NCI-H345 treated with DMSO at 0.1 percent for 48 hours (cell line): ENCODE results near the gene AAGAB.
"Not testable (repeated sequence)": the region's sequence is repeated elsewhere in the genome, so short reads cannot be mapped to it uniquely, and the experiment has no call there.

Experiments
- DNase-seq: peaks from one replicate; lab custom pipeline; 2025; ENCODE audit not compliant: unreplicated experiment; lab: John Stamatoyannopoulos, UW

Gene AAGAB

DNA sequence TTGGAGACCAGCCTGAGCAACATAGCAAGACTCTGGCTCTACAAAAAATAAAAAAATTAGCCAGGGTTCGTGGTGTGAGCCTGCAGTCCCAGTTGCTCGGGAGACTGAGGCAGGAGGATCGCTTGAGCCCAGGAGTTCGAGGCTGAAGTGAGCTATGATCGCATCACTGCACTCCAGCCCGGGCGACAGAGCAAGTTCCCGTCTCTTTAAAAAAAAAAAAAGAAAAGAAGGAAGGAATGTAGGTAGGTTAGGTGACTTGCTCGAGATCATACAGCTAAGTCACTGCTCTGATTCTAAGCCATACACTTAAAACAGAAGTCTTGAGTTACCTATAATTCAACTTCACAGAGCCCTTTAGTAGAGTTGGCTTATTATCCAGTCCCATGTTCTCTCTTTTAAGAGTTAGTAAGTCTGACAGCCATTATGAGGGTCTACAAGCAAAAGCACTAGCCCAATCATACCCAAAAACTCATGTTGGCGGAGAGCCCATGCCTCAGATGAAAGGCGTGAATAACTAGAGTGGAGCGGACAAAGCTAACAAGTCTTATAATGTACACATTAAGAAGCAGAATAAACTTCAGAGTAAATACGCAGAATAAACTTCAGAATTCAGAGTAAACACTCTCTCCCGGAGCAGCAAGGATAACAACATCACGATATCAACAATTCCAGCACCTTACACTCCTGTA, 768 bp downstream of the AAGAB start:
- no peak for DNase-seq

DNA sequence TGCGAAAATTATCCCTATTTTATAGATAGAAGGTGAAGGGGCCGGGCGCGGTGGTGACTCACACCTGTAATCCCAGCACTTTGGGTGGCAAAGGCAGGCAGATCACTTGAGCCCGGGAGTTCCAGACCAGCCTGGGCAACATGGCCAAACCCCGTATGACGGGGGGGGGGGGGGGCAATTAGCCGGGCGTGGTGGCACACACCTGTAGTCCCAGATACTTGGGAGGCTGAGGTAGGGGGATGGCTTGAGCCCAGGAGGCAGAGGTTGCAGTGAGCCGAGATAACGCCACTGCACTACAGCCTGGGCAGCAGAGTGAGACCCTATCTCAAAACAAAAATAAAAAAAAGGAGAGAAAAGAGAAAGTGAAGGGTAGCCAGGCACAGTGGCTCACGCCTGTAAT, 1.4 kb downstream of the AAGAB start:
- DNase-seq: no peak

DNA sequence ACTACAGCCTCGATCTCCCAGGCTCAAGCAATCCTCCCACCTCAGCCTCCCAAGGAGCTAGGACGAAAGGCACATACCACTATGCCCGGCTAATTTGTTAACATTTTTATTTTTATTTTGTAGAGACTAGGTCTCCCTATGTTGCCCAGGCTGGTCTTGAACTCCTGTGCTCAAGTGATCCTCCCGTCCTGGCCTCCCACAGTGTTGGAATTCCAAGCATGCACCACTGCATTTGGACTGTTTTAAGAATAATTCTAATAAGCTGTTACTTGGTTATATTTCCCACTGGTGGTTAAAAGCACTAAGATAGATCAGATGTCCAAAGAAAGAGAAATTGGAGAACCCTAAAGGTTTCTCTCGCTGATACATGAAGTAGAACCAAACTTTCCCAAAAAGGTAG, 3.1 kb downstream of the AAGAB start:
- DNase-seq: no peak

DNA sequence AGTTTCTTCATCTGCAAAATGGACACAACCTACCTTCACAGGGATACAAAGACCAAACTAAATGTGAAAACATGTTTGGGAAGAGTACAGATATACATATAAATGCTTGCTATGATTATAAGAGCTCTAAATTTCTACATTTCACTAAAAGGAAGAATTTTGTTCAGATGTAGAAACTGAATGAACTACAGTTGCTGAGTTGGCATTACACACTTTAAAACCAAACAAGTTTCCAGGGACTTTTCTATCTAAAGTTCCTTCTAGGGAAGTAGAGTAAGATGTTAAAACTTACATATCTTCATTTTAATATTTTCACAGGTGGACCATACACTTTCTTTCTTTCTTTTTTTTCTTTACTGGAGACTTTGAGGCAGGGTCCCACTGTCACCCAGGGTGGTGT, 4.6 kb downstream of the AAGAB start:
- no peak for DNase-seq

DNA sequence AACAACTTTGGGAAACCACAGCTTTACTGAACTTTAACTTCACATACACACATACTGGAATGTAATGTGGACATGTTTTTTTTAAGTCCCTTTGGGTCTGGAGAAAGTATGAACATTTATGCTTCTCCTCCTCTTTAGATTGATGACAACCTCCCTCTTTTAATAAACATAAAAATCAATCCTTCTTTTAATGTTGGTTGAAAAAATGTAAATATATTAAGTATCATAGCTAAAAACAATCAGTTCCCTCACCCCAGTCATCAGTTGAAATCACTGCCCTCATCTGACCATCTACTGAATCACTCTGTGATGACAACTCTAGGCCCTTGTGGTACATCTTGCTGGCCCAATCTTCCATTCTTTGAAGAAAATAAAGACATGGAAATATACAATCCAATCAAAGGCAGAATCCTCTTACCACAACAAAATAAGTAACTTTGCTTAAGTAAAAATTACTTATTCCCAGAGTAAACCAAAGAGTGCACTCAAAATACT, 6.4 kb downstream of the AAGAB start:
- no peak for DNase-seq

DNA sequence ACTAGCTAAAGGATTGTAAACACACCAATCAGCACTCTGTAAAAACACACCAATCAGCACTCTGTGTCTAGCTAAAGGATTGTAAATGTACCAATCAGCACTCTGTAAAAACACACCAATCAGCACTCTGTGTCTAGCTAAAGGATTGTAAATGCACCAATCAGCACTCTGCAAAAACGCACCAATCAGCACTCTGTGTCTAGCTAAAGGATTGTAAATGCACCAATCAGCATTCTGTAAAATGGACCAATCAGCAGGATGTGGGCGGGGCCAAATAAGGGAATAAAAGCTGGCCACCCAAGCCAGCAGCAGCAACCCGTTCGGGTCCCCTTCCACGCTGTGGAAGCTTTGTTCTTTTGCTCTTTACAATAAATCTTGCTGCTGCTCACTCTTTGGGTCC, 7.9 kb downstream of the AAGAB start:
- not testable (repeated sequence) for DNase-seq

DNA sequence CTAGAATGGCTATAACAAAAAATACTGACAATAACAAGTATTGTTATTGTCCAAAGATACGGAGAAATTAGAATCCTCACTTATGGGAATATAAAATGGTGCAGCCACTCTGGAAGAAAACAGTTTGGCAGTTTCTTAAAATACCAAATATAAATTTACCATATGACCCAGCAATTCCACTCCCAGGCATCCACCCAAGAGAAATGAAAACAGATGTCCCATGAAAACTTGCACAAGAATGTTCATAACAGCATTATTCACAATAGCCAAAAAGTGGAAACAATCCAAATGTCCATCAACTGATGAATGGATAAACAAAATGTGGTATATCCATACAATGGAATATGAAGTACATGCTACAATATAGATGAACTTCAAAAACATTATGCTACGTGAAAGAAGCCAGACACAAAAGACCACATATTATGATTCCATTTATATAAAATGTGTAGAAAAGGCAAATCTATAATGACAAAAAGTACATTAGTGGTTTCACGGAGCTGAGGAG, 9.4 kb downstream of the AAGAB start:
- DNase-seq: no peak

DNA sequence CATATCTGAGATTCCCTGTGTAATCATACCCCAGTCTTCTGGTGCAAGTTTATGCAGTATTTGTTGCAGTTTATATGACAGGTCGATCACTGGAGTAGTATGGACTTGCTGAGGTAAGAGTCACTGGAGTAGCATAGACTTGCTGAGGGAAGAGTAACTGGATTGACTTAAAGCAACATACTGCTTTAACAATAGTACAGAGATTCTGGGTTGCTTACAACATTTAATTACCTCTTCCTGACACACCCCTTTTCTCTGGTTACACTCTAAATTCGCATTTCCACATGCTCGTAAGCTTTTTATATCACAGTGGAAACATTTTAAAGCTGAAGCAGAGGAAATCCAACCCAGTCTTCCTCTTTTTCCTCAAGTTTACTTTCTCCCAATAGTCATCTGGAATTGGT, 11.8 kb downstream of the AAGAB start:
- DNase-seq: no peak

DNA sequence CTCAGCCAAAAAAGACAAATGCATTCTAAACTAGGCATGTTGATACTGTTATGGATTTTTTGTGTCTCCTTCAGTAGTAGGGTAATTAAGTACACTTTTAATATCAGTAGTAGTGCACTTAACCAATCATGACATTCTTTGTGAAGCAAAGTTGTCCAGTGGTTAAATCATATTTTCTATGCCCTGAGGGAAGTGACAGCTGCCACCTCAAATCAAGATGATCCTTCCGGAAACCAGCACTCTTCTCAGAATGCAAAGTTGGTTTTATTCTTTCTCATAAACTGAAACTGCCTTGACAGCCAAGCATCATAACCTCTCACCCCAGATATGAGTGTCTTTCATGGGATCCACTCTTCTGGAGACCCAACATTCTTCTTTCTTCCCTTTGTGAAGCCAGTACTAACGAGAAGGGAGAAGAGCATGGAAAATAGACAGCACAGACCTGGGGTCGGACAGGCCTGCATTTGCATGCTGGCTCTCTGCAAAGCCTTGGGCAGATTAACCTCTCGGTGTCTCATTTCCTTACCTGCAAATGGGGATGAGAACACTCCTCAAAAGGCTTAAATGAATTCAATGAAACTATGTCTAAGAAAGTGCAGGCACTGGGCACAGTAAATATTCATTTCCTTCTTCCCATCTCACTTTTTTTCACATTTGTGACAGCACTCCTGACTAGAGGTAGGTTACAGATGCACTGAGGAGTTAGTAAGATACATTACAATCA, 13.2 kb downstream of the AAGAB start:
- DNase-seq: no peak

DNA sequence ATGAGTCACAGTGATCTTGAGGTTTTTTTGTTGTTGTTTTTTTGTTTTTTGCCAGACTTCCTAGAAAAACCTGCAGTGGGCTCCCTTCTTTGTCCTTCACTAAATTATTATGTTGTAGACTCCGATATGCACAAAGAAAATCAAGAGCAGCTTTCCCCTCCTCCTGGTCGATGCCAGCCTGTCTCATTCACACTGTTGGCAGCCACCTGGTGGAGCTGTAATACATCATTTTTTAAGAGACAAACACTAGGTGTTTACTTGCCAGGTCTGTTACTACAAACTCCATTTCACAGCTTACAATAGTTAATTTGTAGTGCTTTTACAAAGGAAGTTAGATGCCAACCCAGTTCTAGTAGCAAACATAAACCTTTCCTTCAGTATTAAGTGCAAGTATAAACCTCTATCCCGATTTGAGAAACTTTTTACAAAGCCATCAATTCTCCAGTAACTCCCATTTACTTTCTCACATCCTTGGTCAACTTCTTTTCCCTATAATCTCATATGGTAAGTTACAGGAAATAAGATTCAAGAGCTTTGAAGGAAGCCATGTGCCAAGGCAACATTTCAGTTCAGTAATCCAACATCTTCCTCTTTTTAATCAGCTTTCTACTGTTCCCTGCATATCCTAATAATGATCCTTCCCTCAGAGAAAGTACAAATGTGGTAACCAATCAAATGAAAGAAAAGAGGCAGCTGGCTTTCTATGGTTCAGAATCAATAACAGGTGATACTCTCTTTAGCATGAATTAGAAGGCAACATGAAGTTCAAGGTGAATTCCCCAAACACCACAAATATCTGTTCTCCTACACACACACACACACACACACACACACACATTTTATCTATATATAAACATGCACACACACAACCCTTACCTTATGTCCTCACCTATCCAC, 14.0 kb downstream of the AAGAB start:
- DNase-seq: peak; percentile 44

DNA sequence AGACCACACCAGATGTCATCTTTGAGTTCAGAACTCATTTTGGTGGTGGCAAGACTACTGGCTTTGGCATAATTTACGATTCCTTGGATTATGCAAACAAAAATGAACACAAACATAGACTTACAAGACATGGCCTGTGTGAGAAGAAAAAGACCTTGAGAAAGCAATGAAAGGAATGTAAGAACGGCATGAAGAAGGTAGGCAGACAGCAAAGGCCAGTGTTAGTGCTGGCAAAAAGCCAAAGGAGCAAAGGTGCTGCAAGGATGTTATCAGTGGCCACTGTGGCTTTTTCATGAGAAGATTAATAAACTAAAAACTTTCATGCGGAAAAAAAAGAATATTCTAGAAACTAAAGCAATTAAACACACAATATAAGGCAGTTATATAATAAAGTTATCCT, 21.9 kb downstream of the AAGAB start:
- no peak for DNase-seq

DNA sequence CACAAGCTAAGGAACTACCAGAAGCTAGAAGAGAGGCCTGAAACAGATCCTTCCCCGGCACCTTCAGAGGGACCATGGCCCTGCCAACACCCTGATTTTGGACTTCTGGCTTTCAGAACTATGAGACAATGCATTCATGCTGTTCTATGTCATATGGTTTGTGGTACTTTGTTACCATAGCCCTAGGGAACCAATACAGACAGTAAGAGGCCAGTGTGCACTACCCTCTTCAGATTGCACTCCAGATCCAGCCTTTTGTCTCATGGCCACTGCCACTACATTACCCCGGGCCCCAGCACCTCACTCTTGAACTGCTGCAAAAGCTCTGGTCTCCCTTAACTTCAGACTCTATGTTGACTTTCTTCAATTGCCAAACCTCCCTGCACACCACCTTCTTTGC, 24.0 kb downstream of the AAGAB start:
- no peak for DNase-seq

DNA sequence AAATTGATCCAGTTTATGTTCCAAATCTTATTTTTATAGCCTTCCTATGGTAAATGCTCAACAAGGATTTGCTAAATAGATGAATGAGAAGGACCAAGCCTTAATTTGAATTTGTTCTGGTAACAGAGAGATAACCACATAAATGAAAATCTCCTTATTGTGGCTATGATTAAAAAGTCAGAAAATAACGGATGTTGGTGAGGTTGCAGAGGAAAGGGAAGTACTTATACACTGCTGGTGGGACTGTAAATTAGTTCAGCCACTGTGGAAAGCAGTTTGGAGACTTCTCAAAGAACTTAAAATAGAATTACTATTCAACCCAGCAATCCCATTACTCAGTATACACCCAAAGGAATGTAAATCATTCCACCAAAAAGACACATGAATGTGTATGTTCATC, 26.2 kb downstream of the AAGAB start:
- DNase-seq: no peak

DNA sequence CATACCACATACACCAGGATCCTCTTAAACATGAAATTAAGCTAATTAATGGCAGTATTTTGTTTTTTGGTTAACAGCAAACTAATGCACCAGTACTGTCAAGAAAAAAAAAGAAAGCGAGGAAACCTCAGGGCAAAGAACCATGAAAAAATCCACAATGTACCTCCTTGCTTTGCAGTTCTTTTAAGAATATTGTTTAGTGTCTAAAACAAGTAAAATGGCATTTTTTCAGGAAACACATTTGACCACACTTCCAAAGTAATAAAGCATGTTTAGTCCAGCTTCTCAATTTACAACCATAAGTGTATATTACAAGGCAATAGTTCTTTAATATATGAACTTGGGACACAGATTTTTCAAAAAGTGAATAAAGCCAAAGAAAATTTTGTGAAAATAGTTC, 26.6 kb downstream of the AAGAB start:
- DNase-seq: no peak

DNA sequence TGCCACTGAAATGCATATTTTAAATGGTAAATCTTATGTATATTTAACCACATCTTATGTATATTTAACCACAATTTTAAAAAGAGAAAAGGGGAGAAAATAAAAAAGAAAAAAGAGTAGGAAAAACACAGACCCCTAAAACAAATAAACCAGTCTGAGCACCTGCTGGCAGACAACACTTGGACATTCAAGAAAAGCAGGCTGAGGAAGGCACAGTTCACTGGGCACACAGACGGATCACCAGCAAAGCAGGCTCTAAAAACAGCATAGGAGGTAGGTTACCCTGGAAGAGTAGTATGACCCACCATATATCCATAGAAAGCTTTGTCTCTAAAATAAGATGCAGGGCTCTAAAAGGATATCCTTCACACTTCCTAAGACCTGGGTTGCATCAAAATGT, 27.0 kb downstream of the AAGAB start:
- no peak for DNase-seq

DNA sequence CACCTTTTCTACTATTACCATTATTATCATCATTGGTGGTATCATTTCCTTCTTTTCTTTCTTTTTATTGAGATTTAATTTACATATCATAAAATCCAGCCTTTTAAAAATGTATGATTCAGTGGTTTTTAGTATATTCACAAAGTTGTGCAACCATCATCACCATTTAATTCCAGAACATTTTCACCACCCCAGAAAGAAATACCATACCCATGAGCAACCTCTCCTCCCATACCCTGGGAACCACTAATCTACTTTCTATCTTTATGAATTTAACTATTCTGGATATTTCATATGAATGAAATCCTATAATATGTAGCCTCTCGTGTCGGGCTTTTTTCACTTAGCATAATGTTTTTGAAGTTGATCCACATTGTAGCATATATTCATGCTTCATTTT, 29.1 kb downstream of the AAGAB start:
- no peak for DNase-seq

DNA sequence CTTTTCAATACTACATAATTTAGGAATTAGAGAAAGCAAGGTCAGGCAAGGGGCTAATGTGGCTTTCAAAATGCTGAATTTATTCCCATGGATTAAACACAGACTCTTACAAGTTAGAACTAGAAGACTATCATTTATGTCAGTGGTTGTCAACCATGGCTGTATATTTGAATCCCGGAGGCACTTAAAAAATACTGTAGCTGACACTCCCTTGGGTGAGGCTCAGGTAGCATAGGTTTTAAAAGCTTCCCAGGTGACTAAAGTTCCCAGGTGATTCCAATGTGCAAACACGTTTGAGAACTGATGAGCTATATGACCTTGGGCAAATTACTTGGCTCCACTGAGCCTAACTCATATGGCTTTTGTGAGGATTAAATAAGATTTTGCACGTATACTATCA, 29.6 kb downstream of the AAGAB start:
- no peak for DNase-seq

DNA sequence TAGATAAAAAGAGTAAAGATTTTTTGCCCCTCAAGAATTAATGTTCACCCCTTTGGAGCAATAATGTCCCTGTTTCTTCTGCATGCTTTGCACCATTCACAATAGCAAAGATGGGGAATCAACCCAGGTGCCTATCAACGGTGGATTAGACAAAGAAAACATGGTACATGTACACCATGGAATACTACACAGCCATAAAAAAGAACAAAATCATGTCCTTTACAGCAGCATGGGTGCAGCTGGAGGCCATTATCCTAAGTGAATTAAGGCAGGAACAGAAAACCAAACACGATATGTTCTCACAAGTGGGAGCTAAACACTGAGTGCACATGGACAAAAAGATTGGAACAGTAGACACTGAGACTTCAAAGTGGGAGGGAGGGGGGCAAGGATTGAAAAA, 35.2 kb downstream of the AAGAB start:
- no peak for DNase-seq

DNA sequence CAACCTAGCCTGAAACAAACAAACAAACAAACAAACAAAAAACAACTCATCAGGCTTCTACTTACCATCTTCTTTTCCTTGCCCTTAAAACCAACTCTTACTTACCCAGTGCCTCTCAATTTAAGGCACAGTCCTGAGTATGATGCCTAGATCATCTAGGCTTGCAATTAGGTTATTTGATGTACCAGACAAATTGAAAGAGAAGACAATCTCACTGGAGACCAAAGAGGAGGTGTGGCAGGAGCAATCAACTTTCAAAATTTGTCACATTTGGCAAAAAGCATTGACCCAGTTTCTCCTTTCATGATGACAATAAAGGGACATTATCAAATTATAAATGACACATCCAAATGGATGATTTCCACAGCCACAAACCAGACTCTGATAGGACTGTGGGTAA, 36.0 kb downstream of the AAGAB start:
- no peak for DNase-seq

DNA sequence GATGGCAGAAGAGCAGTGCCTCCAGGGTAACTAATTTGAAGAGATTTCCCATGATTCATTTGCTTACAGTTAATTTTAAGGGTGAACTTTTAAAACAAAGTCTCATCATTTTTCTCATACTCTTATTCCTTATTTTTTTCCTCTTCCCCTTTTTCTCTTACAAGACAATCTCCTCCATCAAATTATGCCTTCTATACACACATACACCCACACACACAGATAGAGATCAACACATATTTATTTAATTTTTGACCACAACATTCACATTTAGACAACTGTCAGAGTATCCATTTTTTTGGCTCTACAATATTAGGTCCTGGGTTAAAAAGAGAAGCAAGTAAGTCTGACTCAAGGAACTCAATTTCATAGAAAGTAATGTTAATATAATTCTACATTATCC, 37.6 kb downstream of the AAGAB start:
- DNase-seq: no peak

DNA sequence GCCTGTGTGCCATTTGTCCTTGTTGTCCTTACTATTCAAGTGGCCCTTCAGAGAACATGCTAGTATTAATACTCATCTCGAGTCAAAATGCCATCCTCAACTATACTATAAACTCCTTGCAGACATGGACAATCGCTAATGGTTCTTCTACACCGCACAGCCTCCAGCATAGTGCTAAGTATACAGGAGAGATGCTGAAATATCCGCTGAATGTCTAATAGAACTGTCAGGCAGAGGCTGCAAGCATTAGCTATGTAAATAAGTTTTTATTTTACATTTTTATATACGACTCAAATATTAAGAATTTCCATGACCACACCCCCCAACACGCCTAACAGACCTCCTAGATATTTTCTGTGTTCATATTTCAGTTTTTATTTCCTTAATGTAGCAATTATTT, 39.4 kb downstream of the AAGAB start:
- no peak for DNase-seq
